ENCODE results near the gene STAT6. TPM values are rescaled to one million over a fixed set of nuclear protein-coding genes. Genes with fewer than 3 reads are reported as not detected.
A peak's percentile ranks its signal among the peaks of the same experiment; 100 is the strongest.
"Not testable (repeated sequence)": the region's sequence is repeated elsewhere in the genome, so short reads cannot be mapped to it uniquely, and the experiment has no call there.

Gene STAT6
- total RNA-seq, 1 experiment from 2014 or later = 122 TPM

- Histone ChIP-seq H3F3A (ENCODE audit: insufficient read depth, low read depth) (peaks cover 15% of the 10 kb centered on the region), H3K9me3 (ENCODE audit: insufficient read depth, low read depth) (no peaks in the 10 kb centered on the region), H3K27ac (no peak overlapping the region), H3K27me3 (ENCODE audit: insufficient read depth, low read depth) (no peaks in the 10 kb centered on the region), H3K4me2 (no peak overlapping the region), H4K20me1 (ENCODE audit: insufficient read depth) (no peaks in the 10 kb centered on the region), H3K9me2 (ENCODE audit: insufficient read depth) (no peaks in the 10 kb centered on the region), H3K36me3 (ENCODE audit: low read depth) (no peaks in the 10 kb centered on the region), H2AFZ (no peak overlapping the region), H3K4me1 (replicated peaks; ENCODE audit: insufficient read depth) (peaks cover 8% of the 10 kb centered on the region), H3K79me2 (ENCODE audit: low read depth) (no peaks in the 10 kb centered on the region), H3K4me3 (no peak overlapping the region)
- no TSS peak for BruUV-seq (replicated peaks)
- intact Hi-C loops (cut with micrococcal nuclease; ENCODE audit: unreplicated experiment) = no loop called here
- POLR2A ChIA-PET (ENCODE audit: unreplicated experiment) = no interaction called here
- CTCF ChIA-PET = no interaction called here
- DNase-seq = no peak
- TF ChIP-seq EZH2 (IDR thresholded peaks at IDR 0.05; ENCODE audit: low read depth) (no peak), CTCF (conservative IDR thresholded peaks at IDR 0.05) (no peak)
Measured at GRCh38 chr12:57126061-57126460, 14.9 kb upstream of the STAT6 start.

GRCh38 chr12:57124261-57124877, 13.2 kb upstream of the STAT6 start:
- no peaks in the 10 kb centered on the region for H3K79me2 ChIP-seq (ENCODE audit: low read depth)
- no TSS peak for BruUV-seq (replicated peaks)
- H3K27me3 ChIP-seq (ENCODE audit: insufficient read depth, low read depth) = no peaks in the 10 kb centered on the region
- no peak overlapping the region for H3K27ac ChIP-seq
- no peak overlapping the region for H3K4me2 ChIP-seq
- no peaks in the 10 kb centered on the region for H4K20me1 ChIP-seq (ENCODE audit: insufficient read depth)
- POLR2A ChIA-PET (ENCODE audit: unreplicated experiment) = interaction anchor here (0.5 to 0.6 kb wide), 2 partner anchors 13 to 119 kb away, joined by 3 to 15 read pairs; partner anchors contain the start of gene STAT6
- CTCF ChIA-PET = interaction anchor here (0.6 to 1.0 kb wide), 6 partner anchors 42 to 817 kb away, joined by 3 to 14 read pairs (median 3); no protein-coding TSS in a partner anchor
- no peaks in the 10 kb centered on the region for H3K9me2 ChIP-seq (ENCODE audit: insufficient read depth)
- no peak overlapping the region for H2AFZ ChIP-seq
- H3F3A ChIP-seq (ENCODE audit: insufficient read depth, low read depth) = peaks cover 10% of the 10 kb centered on the region
- H3K36me3 ChIP-seq (ENCODE audit: low read depth) = no peaks in the 10 kb centered on the region
- DNase-seq = peak; percentile 51 to 62
- intact Hi-C loops (cut with micrococcal nuclease; ENCODE audit: unreplicated experiment) = loop anchor here (1.0 kb wide), 2 partner anchors 52 to 59 kb away; no protein-coding TSS in a partner anchor
- H3K4me1 ChIP-seq (replicated peaks; ENCODE audit: insufficient read depth) = peaks cover 8% of the 10 kb centered on the region
- no peaks in the 10 kb centered on the region for H3K9me3 ChIP-seq (ENCODE audit: insufficient read depth, low read depth)
- TF ChIP-seq EZH2 (IDR thresholded peaks at IDR 0.05; ENCODE audit: low read depth) (no peak), CTCF (conservative IDR thresholded peaks at IDR 0.05) (peak; percentile 95)
- H3K4me3 ChIP-seq = no peak overlapping the region

GRCh38 chr12:57123813-57124212, 12.7 kb upstream of the STAT6 start:
- Histone ChIP-seq H3K27me3 (ENCODE audit: insufficient read depth, low read depth) (no peaks in the 10 kb centered on the region), H3K36me3 (ENCODE audit: low read depth) (no peaks in the 10 kb centered on the region), H3K4me1 (replicated peaks; ENCODE audit: insufficient read depth) (peaks cover 8% of the 10 kb centered on the region), H3F3A (ENCODE audit: insufficient read depth, low read depth) (peaks cover 10% of the 10 kb centered on the region), H3K9me3 (ENCODE audit: insufficient read depth, low read depth) (no peaks in the 10 kb centered on the region), H3K4me3 (no peak overlapping the region), H3K27ac (no peak overlapping the region), H3K4me2 (no peak overlapping the region), H4K20me1 (ENCODE audit: insufficient read depth) (no peaks in the 10 kb centered on the region), H3K9me2 (ENCODE audit: insufficient read depth) (no peaks in the 10 kb centered on the region), H2AFZ (no peak overlapping the region), H3K79me2 (ENCODE audit: low read depth) (no peaks in the 10 kb centered on the region)
- TF ChIP-seq CTCF (conservative IDR thresholded peaks at IDR 0.05) (no peak), EZH2 (IDR thresholded peaks at IDR 0.05; ENCODE audit: low read depth) (no peak)
- no peak for DNase-seq
- POLR2A ChIA-PET (ENCODE audit: unreplicated experiment) = interaction anchor here (0.5 kb wide), 1 partner anchor 119 kb away, joined by 15 read pairs; no protein-coding TSS in a partner anchor
- CTCF ChIA-PET = interaction anchor here (0.8 to 1.0 kb wide), 4 partner anchors 42 to 54 kb away, joined by 3 to 14 read pairs (median 4); no protein-coding TSS in a partner anchor
- no TSS peak for BruUV-seq (replicated peaks)
- intact Hi-C loops (cut with micrococcal nuclease; ENCODE audit: unreplicated experiment) = loop anchor here (1.0 kb wide), 2 partner anchors 52 to 59 kb away; no protein-coding TSS in a partner anchor

GRCh38 chr12:57120718-57121117, 9.6 kb upstream of the STAT6 start:
- H4K20me1 ChIP-seq (ENCODE audit: insufficient read depth); CTCF ChIA-PET; H3K27me3 ChIP-seq (ENCODE audit: insufficient read depth, low read depth); H3K4me1 ChIP-seq (replicated peaks; ENCODE audit: insufficient read depth); H3F3A ChIP-seq (ENCODE audit: insufficient read depth, low read depth); intact Hi-C loops (cut with micrococcal nuclease; ENCODE audit: unreplicated experiment); H3K9me3 ChIP-seq (ENCODE audit: insufficient read depth, low read depth); H3K36me3 ChIP-seq (ENCODE audit: low read depth); BruUV-seq (replicated peaks); H3K4me2 ChIP-seq; H2AFZ ChIP-seq; H3K4me3 ChIP-seq; H3K27ac ChIP-seq; H3K79me2 ChIP-seq (ENCODE audit: low read depth); DNase-seq; H3K9me2 ChIP-seq (ENCODE audit: insufficient read depth): not testable (repeated sequence)
- POLR2A ChIA-PET (ENCODE audit: unreplicated experiment) = interaction anchor here (0.6 kb wide), 1 partner anchor 16 kb away, joined by 5 read pairs; no protein-coding TSS in a partner anchor
